BLaER1 treated with 17β-estradiol and CSF1 and Interleukin-3, amounts not matched to agents 10 nM and 100 nM (cell line): ENCODE data around the gene DTL.

Experiments used
- H3K27ac ChIP-seq, 11 experiments: shearing (Covaris generic); formaldehyde crosslinking; 2 replicates each; pipeline ENCODE4 v1.8.1; 2022
- H3K27me3 ChIP-seq, 11 experiments: shearing (Covaris generic); formaldehyde crosslinking; 2 replicates each; pipeline ENCODE4 v1.8.1; 2022
- H3K36me3 ChIP-seq, 11 experiments: shearing (Covaris generic); formaldehyde crosslinking; 2 replicates each; pipeline ENCODE4 v1.8.1; 2022
- H3K4me1 ChIP-seq, 10 experiments: shearing (Covaris generic); formaldehyde crosslinking; 2 replicates each; pipeline ENCODE4 v1.8.1; 2022
- H3K4me2 ChIP-seq, 11 experiments: shearing (Covaris generic); formaldehyde crosslinking; 2 replicates each; pipeline ENCODE4 v1.8.1; 2022
- H3K4me3 ChIP-seq, 10 experiments: shearing (Covaris generic); formaldehyde crosslinking; 2 replicates each; pipeline ENCODE4 v1.8.1; 2022
- H3K9ac ChIP-seq, 11 experiments: shearing (Covaris generic); formaldehyde crosslinking; 2 replicates each; pipeline ENCODE4 v1.8.1; 2022
- H3K9me3 ChIP-seq, 11 experiments: shearing (Covaris generic); formaldehyde crosslinking; replicated peaks in 1 of 11; 2 replicates each; pipeline ENCODE4 v1.8.1; 2022
- H4K20me1 ChIP-seq, 11 experiments: shearing (Covaris generic); formaldehyde crosslinking; 2 replicates each; pipeline ENCODE4 v1.8.1; 2022
- Cebpa-rat ChIP-seq, 11 experiments: shearing (Covaris generic); IDR thresholded peaks; 2 replicates each; pipeline ENCODE4 v1.8.1; 2022

The DTL gene

DNA sequence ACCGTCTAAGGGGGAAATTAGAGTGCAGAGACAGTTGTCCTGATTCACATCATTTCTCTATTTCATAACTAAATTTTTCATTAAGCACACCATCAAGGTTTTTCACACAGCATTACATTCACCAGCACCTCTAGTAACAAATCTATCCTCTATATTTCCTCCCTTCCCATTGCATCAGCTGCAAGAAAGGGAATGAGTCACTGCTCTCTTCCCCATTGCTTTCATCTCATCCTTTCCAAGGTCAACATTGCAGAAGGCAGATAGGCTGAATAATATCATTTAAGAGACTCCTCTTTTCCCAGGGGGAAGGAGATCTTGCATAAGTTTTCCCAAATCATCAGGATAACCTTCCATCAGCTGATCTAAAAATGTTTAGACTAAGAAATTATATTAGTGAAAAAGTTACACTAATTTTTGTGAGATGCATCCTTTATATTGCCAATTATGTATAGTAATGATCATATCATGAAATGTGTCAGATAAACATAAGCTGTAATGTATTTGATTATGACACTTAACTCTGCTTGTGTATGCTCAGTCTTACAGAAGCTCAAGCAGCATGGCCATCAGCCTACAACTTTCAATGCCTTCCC, 4.5 kb upstream of the DTL start:
- no peaks in the 10 kb centered on the region for H3K27me3 ChIP-seq
- H3K4me3 ChIP-seq = no peak overlapping the region
- peaks cover 0 to 77% (median 53%) of the 10 kb centered on the region in 11 experiments; a peak in 20 of 22 replicates for H3K36me3 ChIP-seq
- H3K9me3 ChIP-seq = peaks cover under 1 to 23% (median 7%) of the 10 kb centered on the region in 11 experiments; a peak in 19 of 22 replicates
- H3K4me1 ChIP-seq = peaks cover 31 to 55% (median 44%) of the 10 kb centered on the region in 10 experiments
- peaks cover 0 to 89% (median 78%) of the 10 kb centered on the region in 11 experiments; a peak in 15 of 22 replicates for H4K20me1 ChIP-seq
- no peak overlapping the region for H3K9ac ChIP-seq
- 0 out of 22 replicates have a peak, but pooled peaks of 1 of the 11 experiments have one; percentile 13 for TF ChIP-seq Cebpa-rat (IDR thresholded peaks at IDR 0.05)
- H3K4me2 ChIP-seq = peak overlapping the region; percentile 18 to 86 (median 42); a peak in 20 of 22 replicates
- peak overlapping the region in 3 of 11 experiments; percentile 18 to 36 (median 24); a peak in 6 of 22 replicates for H3K27ac ChIP-seq

DNA sequence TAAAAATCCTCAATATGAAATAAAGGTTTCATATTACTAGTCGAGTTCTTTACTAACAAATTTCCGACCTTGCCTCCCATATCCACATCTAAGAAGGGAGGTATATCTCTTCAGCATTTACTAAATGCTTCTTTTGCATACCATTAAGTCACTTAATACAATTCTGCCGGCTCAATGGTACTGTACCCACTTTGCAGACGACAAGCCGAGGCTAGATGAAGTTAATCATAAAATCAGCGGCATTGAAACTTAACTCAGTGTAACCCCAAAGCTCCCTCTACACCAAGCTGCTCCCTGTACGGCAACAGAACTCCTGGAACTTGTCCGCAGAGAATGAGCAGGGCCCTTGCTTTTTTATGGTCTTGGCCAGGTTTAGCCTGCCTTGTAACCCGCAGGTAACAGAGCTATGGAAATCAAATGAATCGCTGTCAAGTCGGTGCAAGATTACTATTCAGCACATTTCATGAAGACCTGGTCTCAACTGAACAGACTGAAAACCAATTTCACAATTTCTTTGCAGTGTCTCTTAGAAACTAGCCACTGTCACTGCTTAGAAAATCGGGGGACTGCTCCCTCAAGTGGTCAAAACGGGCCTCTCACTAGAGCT, 929 bp upstream of the DTL start:
- no peaks in the 10 kb centered on the region for H3K27me3 ChIP-seq
- no peaks in the 10 kb centered on the region for H3K9me3 ChIP-seq
- peaks cover 0 to 63% (median 27%) of the 10 kb centered on the region in 11 experiments; a peak in 15 of 22 replicates for H3K36me3 ChIP-seq
- TF ChIP-seq Cebpa-rat (IDR thresholded peaks at IDR 0.05) = peak in 2 of 11 experiments; percentile 44 to 45; a peak in 2 of 22 replicates
- H3K4me1 ChIP-seq = peaks cover 55 to 75% (median 65%) of the 10 kb centered on the region in 10 experiments
- peaks cover 0 to 72% (median 51%) of the 10 kb centered on the region in 11 experiments; a peak in 15 of 22 replicates for H4K20me1 ChIP-seq
- H3K4me2 ChIP-seq = peak overlapping the region; percentile 73 to 95 (median 86)
- H3K27ac ChIP-seq = peak overlapping the region; percentile 30 to 93 (median 89); a peak in 21 of 22 replicates
- H3K4me3 ChIP-seq = peak overlapping the region; percentile 71 to 90 (median 84)
- H3K9ac ChIP-seq = peak overlapping the region; percentile 71 to 92 (median 87)

DNA sequence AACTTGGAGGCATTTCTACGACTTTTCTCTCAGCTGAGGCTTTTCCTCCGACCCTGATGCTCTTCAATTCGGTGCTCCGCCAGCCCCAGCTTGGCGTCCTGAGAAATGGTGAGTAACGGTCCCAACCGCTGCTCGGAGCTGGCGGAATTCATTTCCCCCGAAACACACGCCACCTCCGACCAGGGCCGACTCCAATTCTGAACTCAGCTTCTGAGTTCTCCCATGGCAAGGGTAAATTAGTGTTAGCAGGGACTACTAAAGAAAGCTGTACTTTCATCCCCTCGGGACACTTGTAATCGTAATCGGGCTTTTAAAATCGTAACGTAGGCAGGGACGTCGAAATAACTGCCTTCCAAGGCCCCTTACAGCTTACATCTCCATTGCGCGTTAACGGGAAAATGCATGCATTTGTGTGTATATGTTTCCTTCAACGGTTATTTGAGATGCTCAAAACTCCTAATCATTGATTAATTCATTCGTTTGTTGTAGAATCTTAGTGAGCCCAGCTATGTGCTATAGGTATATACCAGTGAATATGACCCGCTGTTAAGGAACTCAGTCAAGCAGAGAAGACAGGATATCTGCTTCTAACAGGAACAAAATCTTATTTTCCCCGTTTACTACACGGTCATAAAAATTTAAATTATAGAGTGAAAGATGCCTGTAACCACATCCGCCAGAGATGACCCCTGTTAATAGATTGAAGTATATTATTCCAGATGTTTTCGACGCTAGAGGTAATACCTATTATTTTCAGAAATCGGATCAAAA, 472 bp downstream of the DTL start:
- Histone ChIP-seq H3K27ac (peak overlapping the region in 10 of 11 experiments; percentile 48 to 93 (median 90); a peak in 20 of 22 replicates), H4K20me1 (peaks cover 0 to 62% (median 37%) of the 10 kb centered on the region in 11 experiments; a peak in 15 of 22 replicates), H3K27me3 (no peaks in the 10 kb centered on the region), H3K36me3 (peaks cover 0 to 63% (median 31%) of the 10 kb centered on the region in 11 experiments; a peak in 15 of 22 replicates), H3K9ac (peak overlapping the region; percentile 70 to 92 (median 87)), H3K4me2 (peak overlapping the region; percentile 74 to 97 (median 84)), H3K4me3 (peak overlapping the region; percentile 71 to 90 (median 84)), H3K4me1 (peaks cover 53 to 78% (median 65%) of the 10 kb centered on the region in 10 experiments), H3K9me3 (peaks cover 0 to 4% (median 0%) of the 10 kb centered on the region in 11 experiments; a peak in 1 of 22 replicates)
- TF ChIP-seq Cebpa-rat (IDR thresholded peaks at IDR 0.05) = no peak

DNA sequence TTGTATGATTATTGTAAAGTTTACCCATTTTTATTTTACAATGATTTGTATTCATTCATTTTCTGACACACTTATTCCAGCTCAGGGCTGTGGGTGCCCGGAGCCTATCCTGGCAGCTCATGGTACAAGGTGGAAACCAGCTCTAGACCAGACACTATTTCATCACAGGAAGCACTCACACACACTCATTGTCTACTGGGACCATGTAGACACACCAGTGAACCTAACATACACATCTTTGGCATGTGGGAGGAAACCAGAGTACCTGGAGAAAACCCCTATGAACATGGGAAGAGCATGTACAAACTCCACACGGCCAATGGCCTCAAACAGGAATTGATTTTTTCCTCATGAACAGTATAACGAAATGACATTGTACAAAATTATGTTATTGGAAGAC, 2.4 kb downstream of the DTL start:
- H3K9ac ChIP-seq = peak overlapping the region in 5 of 11 experiments; percentile 13 to 92 (median 88); a peak in 4 of 22 replicates
- peaks cover 0 to 61% (median 19%) of the 10 kb centered on the region in 11 experiments; a peak in 13 of 22 replicates for H4K20me1 ChIP-seq
- peak overlapping the region in 3 of 11 experiments; percentile 0 to 84 (median 15); a peak in 3 of 22 replicates for H3K27ac ChIP-seq
- TF ChIP-seq Cebpa-rat (IDR thresholded peaks at IDR 0.05) = no peak
- peaks cover 41 to 61% (median 52%) of the 10 kb centered on the region in 10 experiments for H3K4me1 ChIP-seq
- peaks cover 0 to 65% (median 34%) of the 10 kb centered on the region in 11 experiments; a peak in 16 of 22 replicates for H3K36me3 ChIP-seq
- peak overlapping the region; percentile 74 to 97 (median 84); a peak in 21 of 22 replicates for H3K4me2 ChIP-seq
- H3K27me3 ChIP-seq = no peaks in the 10 kb centered on the region
- peak overlapping the region in 8 of 10 experiments; percentile 71 to 90 (median 82); a peak in 12 of 20 replicates for H3K4me3 ChIP-seq
- peaks cover 0 to 5% (median 0%) of the 10 kb centered on the region in 11 experiments; a peak in 3 of 22 replicates for H3K9me3 ChIP-seq

DNA sequence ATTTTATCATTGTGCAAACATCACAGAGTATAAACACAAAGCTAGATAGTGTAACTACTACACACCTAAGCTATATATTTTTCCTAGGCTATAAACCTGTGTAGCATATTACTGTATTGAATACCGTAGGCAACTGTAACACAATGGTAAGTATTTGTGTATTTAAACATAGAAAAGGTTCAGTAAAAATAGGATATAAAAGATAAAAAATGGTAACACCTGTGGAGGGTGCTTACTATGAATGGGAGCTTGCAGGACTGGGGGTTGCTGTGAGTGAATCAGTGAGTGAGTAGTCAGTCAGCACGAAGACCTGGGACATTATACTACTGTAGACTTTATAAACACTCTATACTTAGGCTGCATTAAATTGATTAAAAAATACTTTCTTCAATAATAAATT, 4.1 kb downstream of the DTL start:
- H3K4me2 ChIP-seq = peak overlapping the region in 6 of 11 experiments; percentile 6 to 92 (median 18); a peak in 7 of 22 replicates
- H3K4me3 ChIP-seq = no peak overlapping the region
- H3K9me3 ChIP-seq = peaks cover 0 to 5% (median 0%) of the 10 kb centered on the region in 11 experiments; a peak in 3 of 22 replicates
- peaks cover 0 to 72% (median 42%) of the 10 kb centered on the region in 11 experiments; a peak in 17 of 22 replicates for H3K36me3 ChIP-seq
- H3K9ac ChIP-seq = no peak overlapping the region
- H3K27me3 ChIP-seq = no peaks in the 10 kb centered on the region
- peaks cover 28 to 45% (median 39%) of the 10 kb centered on the region in 10 experiments for H3K4me1 ChIP-seq
- peaks cover 0 to 46% (median 7%) of the 10 kb centered on the region in 11 experiments; a peak in 13 of 22 replicates for H4K20me1 ChIP-seq
- no peak overlapping the region for H3K27ac ChIP-seq
- TF ChIP-seq Cebpa-rat (IDR thresholded peaks at IDR 0.05) = no peak

DNA sequence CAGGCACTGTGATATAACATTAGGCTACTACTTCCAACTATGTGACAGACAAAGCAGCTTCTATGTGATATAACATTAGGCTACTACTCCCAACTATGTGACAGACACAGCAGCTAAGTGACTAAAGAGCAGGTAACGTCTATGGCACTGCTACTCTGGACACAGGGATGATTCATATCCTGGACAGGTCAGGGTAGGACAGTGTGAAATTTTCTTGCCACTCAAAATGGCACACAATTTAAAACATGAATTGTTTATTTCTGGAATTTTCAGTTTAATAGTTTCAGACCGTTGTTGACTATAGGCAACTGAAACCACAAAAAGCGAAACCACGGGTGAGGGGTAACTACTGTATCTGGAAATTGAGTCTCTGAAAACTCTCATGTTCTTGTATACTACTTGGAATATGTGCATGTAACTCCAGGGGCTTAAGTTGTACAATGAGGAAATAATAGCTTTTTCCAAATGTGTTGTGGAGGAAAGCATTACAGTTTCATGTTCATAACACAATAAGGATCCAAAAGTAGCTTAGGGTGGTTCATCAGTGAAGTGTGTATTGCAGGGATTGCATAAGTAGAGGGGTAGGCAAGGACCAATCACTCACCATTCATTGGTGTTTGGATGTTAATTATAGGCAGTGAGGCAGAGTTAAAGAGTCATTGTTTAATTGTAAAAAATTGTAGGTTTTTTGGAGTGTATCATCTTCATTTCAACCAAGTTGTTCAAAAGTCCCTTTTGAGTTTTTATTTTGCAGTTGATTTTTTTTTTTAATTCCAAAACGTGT, 5.3 kb downstream of the DTL start:
- TF ChIP-seq Cebpa-rat (IDR thresholded peaks at IDR 0.05) = no peak
- Histone ChIP-seq H3K36me3 (peaks cover 0 to 84% (median 54%) of the 10 kb centered on the region in 11 experiments; a peak in 19 of 22 replicates), H3K9ac (peak overlapping the region in 4 of 11 experiments; percentile 10 to 28 (median 18); a peak in 1 of 22 replicates), H3K4me1 (peaks cover 28 to 45% (median 38%) of the 10 kb centered on the region in 10 experiments), H3K27me3 (no peaks in the 10 kb centered on the region), H4K20me1 (peaks cover 0 to 54% (median 4%) of the 10 kb centered on the region in 11 experiments; a peak in 7 of 22 replicates), H3K27ac (peak overlapping the region in 9 of 11 experiments; percentile 1 to 49 (median 15); a peak in 11 of 22 replicates), H3K4me3 (peak overlapping the region in 1 of 10 experiments; percentile 24; a peak in 3 of 20 replicates), H3K9me3 (peaks cover 0 to 5% (median 0%) of the 10 kb centered on the region in 11 experiments; a peak in 3 of 22 replicates), H3K4me2 (peak overlapping the region; percentile 50 to 77 (median 66))

DNA sequence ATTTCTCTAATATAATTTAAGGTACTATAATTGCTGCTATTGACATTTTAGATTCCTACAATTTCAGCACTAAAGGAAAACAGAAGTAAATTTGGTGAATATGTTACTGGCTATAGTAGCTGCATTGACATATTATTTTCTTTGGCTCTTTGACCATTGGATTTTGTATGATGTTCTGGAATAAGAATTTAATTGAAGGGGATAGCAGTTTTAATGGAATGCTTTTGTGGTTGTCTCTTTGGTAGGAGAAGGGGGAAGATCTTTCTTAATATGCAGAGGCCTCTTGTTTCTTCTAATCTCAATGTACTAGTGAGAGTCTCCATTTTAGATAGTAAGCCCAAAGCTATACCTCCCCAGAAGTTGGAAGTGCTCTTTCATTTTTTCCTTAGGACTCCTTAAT, 6.9 kb downstream of the DTL start:
- H3K4me1 ChIP-seq = peaks cover 21 to 37% (median 28%) of the 10 kb centered on the region in 10 experiments
- H3K4me2 ChIP-seq = no peak overlapping the region
- H3K4me3 ChIP-seq = no peak overlapping the region
- peaks cover 0 to 66% (median 10%) of the 10 kb centered on the region in 11 experiments; a peak in 7 of 22 replicates for H4K20me1 ChIP-seq
- no peak for TF ChIP-seq Cebpa-rat (IDR thresholded peaks at IDR 0.05)
- H3K9me3 ChIP-seq = peaks cover 0 to 5% (median 0%) of the 10 kb centered on the region in 11 experiments; a peak in 3 of 22 replicates
- no peak overlapping the region for H3K27ac ChIP-seq
- H3K27me3 ChIP-seq = no peaks in the 10 kb centered on the region
- peaks cover 0 to 100% (median 70%) of the 10 kb centered on the region in 11 experiments; a peak in 19 of 22 replicates for H3K36me3 ChIP-seq
- H3K9ac ChIP-seq = no peak overlapping the region
